HUES64 (cell line): ENCODE measurements around the gene PRPS2. TPM values are rescaled to one million over a fixed set of nuclear protein-coding genes. Genes with fewer than 3 reads are reported as not detected.

Source experiments
- H3K27ac ChIP-seq: 2 replicates; pipeline ENCODE4 v1.7.0; 2013; ENCODE audit warnings: low read depth, low read length, inconsistent platforms
- H3K27me3 ChIP-seq: 2 replicates; pipeline ENCODE4 v1.6.1; 2013; ENCODE audit warnings: mild to moderate bottlenecking, low read length; ENCODE audit not compliant: insufficient read depth
- H3K36me3 ChIP-seq: 2 replicates; pipeline ENCODE4 v1.6.1; 2013; ENCODE audit warnings: mild to moderate bottlenecking, low read length; ENCODE audit not compliant: insufficient read depth
- H3K4me1 ChIP-seq: 2 replicates; pipeline ENCODE4 v1.6.1; 2013; ENCODE audit warnings: mild to moderate bottlenecking, low read length, moderate library complexity; ENCODE audit not compliant: insufficient read depth
- H3K4me3 ChIP-seq: 2 replicates; pipeline ENCODE4 v1.5.1; 2013; ENCODE audit warnings: mild to moderate bottlenecking, low read length, moderate library complexity
- H3K9ac ChIP-seq: 2 replicates; pipeline ENCODE4 v1.6.1; 2013; ENCODE audit warnings: mild to moderate bottlenecking, low read depth, low read length
- H3K9me3 ChIP-seq: 2 replicates; pipeline ENCODE4 v1.6.1; 2013; ENCODE audit warnings: low read depth, low read length; ENCODE audit not compliant: insufficient read depth
- WGBS: fragments of 150-250, 120-280 bp; methylation state at CpG from one replicate; pipeline ENCODE4 v1.1.7; 2013; ENCODE audit warnings: missing lambda C conversion rate; 5-methylcytosine and 5-hydroxymethylcytosine counted together
- polyA plus RNA-seq, 2 experiments: library from polyadenylated mRNA; stranded (reverse); fragments of 50-300 nt; gene quantifications; one replicate each; pipeline ENCODE4 v1.2.3, GENCODE V29; 2013

The PRPS2 gene
- polyA plus RNA-seq (2013, experiment 1 of 2), result 28.0 TPM
- polyA plus RNA-seq (2013, experiment 2 of 2), result 23.9 TPM

GRCh38 chrX:12791257-12792228 lies at the start of gene PRPS2:
TSS of gene PRPS2 (plus strand) at chrX:12791412. CDS start at chrX:12791498, 86 bp downstream.
- H3K27ac ChIP-seq, result no peak within 1 kb of the TSS; the same call in 1 of the 2 replicates

DNA sequence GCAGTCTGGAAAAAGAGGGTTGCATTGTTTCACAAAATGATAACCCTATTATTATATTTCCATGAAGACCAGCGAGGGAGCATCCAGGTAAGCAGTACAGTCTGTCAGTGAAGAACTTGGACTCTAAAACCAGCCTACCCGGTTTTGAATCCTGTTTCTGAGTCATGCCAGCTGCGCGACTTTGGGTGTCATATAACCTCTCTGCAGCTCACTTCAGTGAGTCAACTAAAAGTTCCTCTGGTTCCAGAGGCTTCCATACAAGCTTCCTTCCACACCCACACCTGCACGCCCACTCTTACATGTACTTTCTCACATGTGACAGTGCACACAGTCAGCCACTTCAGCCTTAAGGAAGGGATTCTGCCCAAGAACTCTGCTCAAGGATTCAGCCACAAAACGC lies 49.8 kb upstream of the PRPS2 start:
- no peak overlapping the region for H3K9ac ChIP-seq
- no peaks in the 10 kb centered on the region for H3K36me3 ChIP-seq
- no peak overlapping the region for H3K27ac ChIP-seq
- no peaks in the 10 kb centered on the region for H3K9me3 ChIP-seq
- H3K27me3 ChIP-seq, result no peaks in the 10 kb centered on the region
- H3K4me3 ChIP-seq, result no peak overlapping the region
- no peaks in the 10 kb centered on the region for H3K4me1 ChIP-seq
- WGBS, result 91% methylated on average over 6 of the region's 6 CpGs

More at GRCh38 chrX:12791257-12792228, at the start of gene PRPS2:
- Histone ChIP-seq H3K9ac (peak within 1 kb of the TSS; percentile 85), H3K36me3 (peaks cover 10% of the 10 kb centered on the region; the same call in 1 of the 2 replicates), H3K4me1 (0 out of 2 replicates have a peak, but pooled peaks cover 5% of the 10 kb centered on the region), H3K9me3 (no peaks in the 10 kb centered on the region), H3K27me3 (peaks cover 14% of the 10 kb centered on the region), H3K4me3 (peak within 1 kb of the TSS; percentile 82)
- WGBS, result under 1% methylated on average over 113 of the region's 113 CpGs

- Histone ChIP-seq H3K4me3 (no peak overlapping the region), H3K9me3 (no peaks in the 10 kb centered on the region), H3K27me3 (no peaks in the 10 kb centered on the region), H3K36me3 (no peaks in the 10 kb centered on the region), H3K9ac (no peak overlapping the region), H3K4me1 (no peaks in the 10 kb centered on the region), H3K27ac (no peak overlapping the region)
- 88% methylated on average over 1 of the region's 1 CpG for WGBS
These were observed 43.8 kb upstream of the PRPS2 start for GRCh38 chrX:12747433-12747832.

DNA sequence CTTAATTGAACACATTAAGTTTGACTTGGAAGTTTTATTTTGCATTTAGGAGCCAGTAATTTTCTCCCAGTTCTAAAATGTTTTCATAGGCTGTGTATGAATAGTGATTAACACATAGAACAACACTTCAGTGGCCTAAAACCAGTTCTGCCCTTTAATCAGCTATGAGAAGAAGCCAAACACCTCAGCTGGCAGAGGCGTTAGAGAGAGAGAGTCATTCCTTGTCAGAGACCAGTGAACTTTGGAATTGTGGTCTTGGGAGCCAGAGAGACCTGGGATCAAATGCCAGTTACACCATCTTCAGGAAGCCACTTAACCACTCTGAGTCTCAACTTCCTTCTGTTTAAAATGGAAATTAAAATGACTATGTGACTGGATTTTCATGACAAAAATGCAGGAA lies 39.3 kb upstream of the PRPS2 start:
- H3K9ac ChIP-seq, result no peak overlapping the region
- H3K27me3 ChIP-seq, result no peaks in the 10 kb centered on the region
- H3K36me3 ChIP-seq, result no peaks in the 10 kb centered on the region
- H3K9me3 ChIP-seq, result no peaks in the 10 kb centered on the region
- H3K27ac ChIP-seq, result no peak overlapping the region
- no peak overlapping the region for H3K4me3 ChIP-seq
- WGBS, result 93% methylated on average over 1 of the region's 1 CpG
- no peaks in the 10 kb centered on the region for H3K4me1 ChIP-seq

GRCh38 chrX:12753366-12753765 lies 37.8 kb upstream of the PRPS2 start:
- Histone ChIP-seq H3K9ac (no peak overlapping the region), H3K27me3 (no peaks in the 10 kb centered on the region), H3K4me3 (no peak overlapping the region), H3K36me3 (no peaks in the 10 kb centered on the region), H3K4me1 (no peaks in the 10 kb centered on the region), H3K27ac (no peak overlapping the region), H3K9me3 (no peaks in the 10 kb centered on the region)
- 100% methylated on average over 2 of the region's 2 CpGs for WGBS

DNA sequence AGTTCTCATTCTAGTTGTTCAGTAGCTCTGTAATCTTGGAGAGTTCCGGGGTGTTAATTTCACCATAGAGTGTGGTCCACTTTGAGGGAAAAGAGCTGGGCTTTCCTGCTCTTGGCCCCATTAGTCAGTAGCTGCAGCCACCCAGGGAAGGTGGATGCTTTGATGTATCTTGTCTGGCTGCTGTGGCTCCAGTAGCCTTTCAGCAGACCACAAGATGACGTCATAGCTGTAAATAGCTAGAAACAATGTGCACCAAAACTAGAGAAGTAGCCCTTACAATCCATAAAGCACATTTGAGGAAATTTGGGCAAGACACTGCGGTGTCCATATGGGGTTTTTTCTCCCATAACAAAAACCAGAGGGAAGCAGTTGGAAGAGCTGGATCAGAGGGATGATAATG lies 32.9 kb upstream of the PRPS2 start:
- no peak overlapping the region for H3K9ac ChIP-seq
- H3K4me3 ChIP-seq, result no peak overlapping the region
- WGBS, result 73% methylated on average over 2 of the region's 3 CpGs
- no peak overlapping the region for H3K27ac ChIP-seq
- no peaks in the 10 kb centered on the region for H3K9me3 ChIP-seq
- H3K27me3 ChIP-seq, result no peaks in the 10 kb centered on the region
- H3K4me1 ChIP-seq, result no peaks in the 10 kb centered on the region
- H3K36me3 ChIP-seq, result no peaks in the 10 kb centered on the region

GRCh38 chrX:12767856-12768255 lies 23.4 kb upstream of the PRPS2 start:
- 82% methylated on average over 2 of the region's 2 CpGs for WGBS
- no peak overlapping the region for H3K27ac ChIP-seq
- no peaks in the 10 kb centered on the region for H3K36me3 ChIP-seq
- no peaks in the 10 kb centered on the region for H3K4me1 ChIP-seq
- H3K4me3 ChIP-seq, result no peak overlapping the region
- no peak overlapping the region for H3K9ac ChIP-seq
- 0 out of 2 replicates have a peak, but pooled peaks cover 5% of the 10 kb centered on the region for H3K27me3 ChIP-seq
- H3K9me3 ChIP-seq, result no peaks in the 10 kb centered on the region

DNA sequence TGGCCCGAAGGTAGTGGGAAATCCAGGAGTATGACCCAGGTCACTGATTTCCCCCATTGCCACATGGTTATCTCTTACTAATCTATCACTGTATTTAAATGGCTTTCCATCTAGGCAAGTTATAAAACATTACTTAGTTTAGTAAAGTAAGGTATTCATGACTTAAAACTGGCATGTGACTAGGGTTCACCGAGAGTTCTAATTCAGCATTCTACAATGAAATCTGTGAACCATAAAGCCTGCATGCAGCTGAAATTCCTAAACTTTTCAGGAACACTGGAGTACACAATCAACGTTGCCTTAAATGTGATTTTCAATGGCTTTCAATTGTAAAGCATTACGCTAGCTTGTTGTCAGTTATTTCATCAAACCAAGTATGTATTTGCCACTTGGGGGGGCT lies 22.7 kb upstream of the PRPS2 start:
- Histone ChIP-seq H3K27ac (no peak overlapping the region), H3K4me3 (no peak overlapping the region), H3K36me3 (no peaks in the 10 kb centered on the region), H3K27me3 (0 out of 2 replicates have a peak, but pooled peaks cover 5% of the 10 kb centered on the region), H3K9ac (no peak overlapping the region), H3K4me1 (no peaks in the 10 kb centered on the region), H3K9me3 (no peaks in the 10 kb centered on the region)
- WGBS, result 93% methylated on average over 4 of the region's 4 CpGs

- no peak overlapping the region for H3K27ac ChIP-seq
- H3K27me3 ChIP-seq, result 0 out of 2 replicates have a peak, but pooled peaks cover 5% of the 10 kb centered on the region
- WGBS, result 79% methylated on average over 2 of the region's 5 CpGs
- no peaks in the 10 kb centered on the region for H3K36me3 ChIP-seq
- H3K4me3 ChIP-seq, result no peak overlapping the region
- no peak overlapping the region for H3K9ac ChIP-seq
- no peaks in the 10 kb centered on the region for H3K9me3 ChIP-seq
- no peaks in the 10 kb centered on the region for H3K4me1 ChIP-seq
These were observed 20.8 kb upstream of the PRPS2 start for GRCh38 chrX:12770440-12770839.

GRCh38 chrX:12771445-12772069 lies 19.7 kb upstream of the PRPS2 start:
- Histone ChIP-seq H3K4me3 (no peak overlapping the region), H3K9me3 (no peaks in the 10 kb centered on the region), H3K9ac (no peak overlapping the region), H3K4me1 (no peaks in the 10 kb centered on the region), H3K27me3 (0 out of 2 replicates have a peak, but pooled peaks cover 5% of the 10 kb centered on the region), H3K36me3 (no peaks in the 10 kb centered on the region), H3K27ac (no peak overlapping the region)
- 38% methylated on average over 19 of the region's 22 CpGs for WGBS

DNA sequence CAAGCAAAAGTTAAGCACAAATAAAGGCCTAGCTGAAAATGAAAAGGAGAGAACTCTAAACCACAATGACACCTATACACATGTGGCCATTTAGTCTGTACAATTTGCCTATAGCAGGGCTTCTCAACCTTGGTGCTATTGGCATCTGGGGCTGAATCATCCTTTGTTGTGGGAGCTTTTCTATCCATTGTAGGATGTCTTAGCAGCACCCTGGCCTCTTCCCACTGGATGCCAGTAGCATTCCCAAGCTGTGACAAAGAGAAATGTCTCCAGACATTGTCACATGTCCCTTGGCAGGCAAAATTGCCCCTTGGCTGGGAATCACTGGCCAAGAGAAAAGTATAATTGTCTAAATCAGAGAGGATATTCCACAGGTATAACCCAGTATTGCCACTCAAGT lies 13.5 kb upstream of the PRPS2 start:
- Histone ChIP-seq H3K9me3 (no peaks in the 10 kb centered on the region), H3K27ac (no peak overlapping the region), H3K36me3 (no peaks in the 10 kb centered on the region), H3K27me3 (no peaks in the 10 kb centered on the region), H3K4me3 (no peak overlapping the region), H3K4me1 (no peaks in the 10 kb centered on the region), H3K9ac (no peak overlapping the region)
